Neural progenitor cell (in vitro differentiated cells): Measurements from ENCODE around the gene ENO2.

Experiments
- EZH2 ChIP-seq: fragments of 200-600 bp; sonication (generic); IDR thresholded peaks from 2 replicates; pipeline ENCODE4 v1.6.1; 2017; ENCODE audit warnings: antibody characterized with exemption, mild to moderate bottlenecking, moderate library complexity
- EZH2phosphoT487 ChIP-seq: fragments of 200-600 bp; sonication (generic); IDR thresholded peaks from 2 replicates; pipeline ENCODE4 v1.6.1; 2017; ENCODE audit warnings: antibody characterized with exemption
- TF ChIP-seq, protein P1 (sequence below): fragments of 200-600 bp; sonication (generic); IDR thresholded peaks from 2 replicates; pipeline ENCODE4 v1.5.1; 2017; ENCODE audit warnings: antibody characterized with exemption, mild to moderate bottlenecking

GRCh38 chr12:6947615-6948014 is 33.2 kb downstream of the ENO2 start:
- TF ChIP-seq, protein P1, sequence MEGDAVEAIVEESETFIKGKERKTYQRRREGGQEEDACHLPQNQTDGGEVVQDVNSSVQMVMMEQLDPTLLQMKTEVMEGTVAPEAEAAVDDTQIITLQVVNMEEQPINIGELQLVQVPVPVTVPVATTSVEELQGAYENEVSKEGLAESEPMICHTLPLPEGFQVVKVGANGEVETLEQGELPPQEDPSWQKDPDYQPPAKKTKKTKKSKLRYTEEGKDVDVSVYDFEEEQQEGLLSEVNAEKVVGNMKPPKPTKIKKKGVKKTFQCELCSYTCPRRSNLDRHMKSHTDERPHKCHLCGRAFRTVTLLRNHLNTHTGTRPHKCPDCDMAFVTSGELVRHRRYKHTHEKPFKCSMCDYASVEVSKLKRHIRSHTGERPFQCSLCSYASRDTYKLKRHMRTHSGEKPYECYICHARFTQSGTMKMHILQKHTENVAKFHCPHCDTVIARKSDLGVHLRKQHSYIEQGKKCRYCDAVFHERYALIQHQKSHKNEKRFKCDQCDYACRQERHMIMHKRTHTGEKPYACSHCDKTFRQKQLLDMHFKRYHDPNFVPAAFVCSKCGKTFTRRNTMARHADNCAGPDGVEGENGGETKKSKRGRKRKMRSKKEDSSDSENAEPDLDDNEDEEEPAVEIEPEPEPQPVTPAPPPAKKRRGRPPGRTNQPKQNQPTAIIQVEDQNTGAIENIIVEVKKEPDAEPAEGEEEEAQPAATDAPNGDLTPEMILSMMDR: no peak
- TF ChIP-seq EZH2phosphoT487 (no peak), EZH2 (no peak)
